HG03439 (cell line): Measurements from ENCODE around the gene COL8A2.
"Not testable (repeated sequence)": the region's sequence is repeated elsewhere in the genome, so short reads cannot be mapped to it uniquely, and the experiment has no call there.

ENCODE experiments used
- ATAC-seq: cut with Tn5 transposase; IDR thresholded peaks from one replicate; pipeline ENCODE4 v1.9.1; 2021; ENCODE audit warnings: mild to moderate bottlenecking, moderate library complexity; ENCODE audit not compliant: unreplicated experiment

The COL8A2 gene

GRCh38 chr1:36125129-36125991 lies at the start of gene COL8A2:
COL8A2 (minus strand) TSS chr1:36125222; CDS start chr1:36100242, 24,980 bp downstream.
- ATAC-seq = no peak

- ATAC-seq = no peak
Measured at GRCh38 chr1:36174713-36175112, 49.7 kb upstream of the COL8A2 start.

DNA sequence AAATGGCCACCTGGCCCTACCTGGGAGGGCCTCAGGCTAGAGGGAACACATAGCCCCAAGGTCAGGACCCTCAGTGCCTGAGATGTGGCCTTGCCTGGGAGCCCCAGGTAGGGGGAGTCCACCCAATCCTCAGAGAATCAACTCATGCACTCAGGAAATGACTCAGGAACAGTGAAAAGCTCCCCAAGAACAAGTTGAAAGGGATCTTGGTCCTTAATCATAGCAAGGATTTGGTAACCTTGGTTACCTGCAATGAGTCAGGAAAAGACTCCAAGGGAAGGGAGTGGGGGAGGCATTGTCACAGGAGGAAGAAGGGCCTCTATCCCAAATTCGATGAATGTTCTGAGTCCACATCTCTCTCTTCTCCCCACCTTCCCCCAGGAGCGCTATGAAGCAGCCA lies 48.0 kb upstream of the COL8A2 start:
- no peak for ATAC-seq

GRCh38 chr1:36172017-36172747 lies 47.2 kb upstream of the COL8A2 start:
- ATAC-seq = no peak

DNA sequence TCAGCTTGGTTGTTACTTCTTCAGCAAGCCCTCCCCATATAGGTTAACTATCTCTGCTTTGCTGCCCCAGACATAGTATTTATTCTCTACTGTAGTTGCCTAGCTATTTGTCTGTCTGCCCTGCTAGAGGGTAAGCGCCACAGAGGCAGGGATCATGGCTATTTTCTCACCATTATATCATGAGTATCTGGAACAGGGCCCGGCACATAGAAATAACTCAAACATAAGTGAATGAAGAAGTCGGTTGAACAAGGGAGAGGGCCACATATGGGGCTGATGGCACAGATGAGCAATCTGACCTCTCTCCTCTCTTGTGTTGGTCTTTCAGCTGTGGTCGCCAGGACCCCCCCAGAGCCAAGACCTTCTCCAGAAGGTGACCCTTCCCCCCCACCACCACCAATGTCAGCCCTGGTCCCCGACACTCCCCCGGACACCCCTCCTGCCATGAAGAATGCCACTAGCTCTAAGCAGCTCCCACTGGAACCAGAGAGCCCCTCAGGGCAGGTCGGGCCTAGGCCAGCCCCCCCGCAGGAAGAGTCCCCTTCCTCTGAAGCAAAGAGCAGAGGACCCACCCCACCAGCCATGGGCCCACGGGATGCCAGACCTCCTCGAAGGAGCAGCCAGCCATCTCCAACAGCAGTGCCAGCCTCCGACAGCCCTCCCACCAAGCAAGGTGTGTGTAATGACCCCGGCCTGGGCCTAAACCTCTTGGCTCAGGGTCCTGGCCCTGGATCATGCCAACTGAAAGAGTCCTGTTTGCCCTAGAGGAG lies 45.8 kb upstream of the COL8A2 start:
- no peak for ATAC-seq

- ATAC-seq = no peak
Measured at GRCh38 chr1:36168514-36168913, 43.5 kb upstream of the COL8A2 start.

DNA sequence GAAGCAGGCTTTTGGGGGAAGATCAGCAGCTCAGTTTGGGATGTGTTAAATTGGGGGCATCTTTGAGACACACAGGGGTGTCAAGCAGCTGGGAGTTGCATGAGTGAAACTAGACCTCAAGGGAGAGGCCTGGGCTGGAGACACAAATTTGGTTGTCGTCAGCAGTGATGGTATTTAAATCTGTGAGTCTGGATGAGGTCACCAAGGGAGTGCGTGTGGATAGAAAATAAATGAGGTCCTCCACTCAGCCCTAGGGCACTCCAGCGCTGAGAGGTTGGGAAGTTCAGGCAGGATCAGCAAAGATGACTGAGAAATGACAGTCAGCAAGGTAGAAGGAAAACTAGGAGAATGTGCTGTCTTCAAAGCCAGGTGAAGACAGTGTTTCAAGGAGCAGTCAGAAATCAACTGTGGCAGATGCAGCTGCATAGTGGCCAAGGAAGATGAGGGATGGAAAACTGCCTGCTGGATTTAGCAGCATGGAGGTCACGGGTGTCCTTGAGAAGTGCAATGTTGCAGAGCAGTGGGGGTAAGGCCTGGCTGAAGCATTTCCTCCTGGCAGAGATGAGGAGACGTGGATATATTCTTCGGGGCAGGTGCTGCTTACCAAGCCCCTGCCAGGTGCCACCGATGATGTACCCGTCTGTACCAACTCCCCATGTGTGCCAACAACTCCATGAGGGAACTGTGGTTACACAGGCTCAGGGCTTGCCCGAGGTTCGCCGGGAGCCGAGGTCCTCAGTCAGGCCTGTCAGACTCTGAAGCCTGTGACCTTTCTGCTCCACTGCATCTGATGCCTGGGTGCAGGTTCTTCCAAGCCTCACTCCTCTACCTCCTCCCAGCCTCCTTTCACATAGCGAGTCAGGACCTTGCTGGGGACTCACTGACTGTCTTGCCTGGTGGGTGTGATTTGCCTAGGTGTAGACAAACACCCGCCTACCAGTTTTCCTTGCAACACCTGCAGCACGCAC lies 42.2 kb upstream of the COL8A2 start:
- no peak for ATAC-seq

DNA sequence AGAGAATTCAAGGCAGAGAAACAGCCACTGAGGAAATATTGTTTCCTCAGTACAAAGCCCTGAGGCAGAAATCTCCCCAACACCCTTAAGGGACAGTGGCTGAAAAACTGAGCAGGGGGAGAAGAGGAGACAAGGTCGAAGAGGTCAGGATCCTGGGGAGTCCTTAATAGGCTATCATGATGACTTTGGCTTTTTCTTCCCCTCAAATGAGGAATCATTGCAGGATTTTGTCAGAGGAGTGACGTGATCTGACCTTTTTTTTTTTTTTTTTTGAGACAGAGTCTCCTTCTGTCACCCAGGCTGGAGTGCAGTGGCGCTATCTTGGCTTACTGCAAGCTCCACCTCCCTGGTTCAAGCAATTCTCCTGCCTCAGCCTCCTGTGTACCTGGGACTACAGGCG lies 41.1 kb upstream of the COL8A2 start:
- no peak for ATAC-seq

DNA sequence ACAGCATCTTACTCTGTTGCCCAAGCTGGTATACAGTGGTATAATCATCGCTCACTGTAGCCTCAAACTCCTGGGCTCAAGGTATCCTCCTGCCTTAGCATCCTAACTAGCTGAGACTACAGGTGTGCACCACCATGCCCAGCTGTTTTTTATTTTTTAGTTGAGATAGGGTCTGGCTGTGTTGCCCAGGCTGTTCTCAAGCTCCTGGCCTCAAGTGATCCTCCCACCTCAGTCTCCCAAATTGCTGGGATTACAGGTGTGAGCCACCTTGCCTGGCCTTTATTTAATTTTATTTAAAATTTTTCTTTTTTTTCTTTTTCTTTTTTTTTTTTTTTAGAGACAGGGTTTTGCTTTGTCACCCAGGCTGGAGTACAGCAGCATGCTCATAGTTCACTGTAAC lies 40.1 kb upstream of the COL8A2 start:
- ATAC-seq = no peak

GRCh38 chr1:36164361-36164760 lies 39.3 kb upstream of the COL8A2 start:
- ATAC-seq = no peak

DNA sequence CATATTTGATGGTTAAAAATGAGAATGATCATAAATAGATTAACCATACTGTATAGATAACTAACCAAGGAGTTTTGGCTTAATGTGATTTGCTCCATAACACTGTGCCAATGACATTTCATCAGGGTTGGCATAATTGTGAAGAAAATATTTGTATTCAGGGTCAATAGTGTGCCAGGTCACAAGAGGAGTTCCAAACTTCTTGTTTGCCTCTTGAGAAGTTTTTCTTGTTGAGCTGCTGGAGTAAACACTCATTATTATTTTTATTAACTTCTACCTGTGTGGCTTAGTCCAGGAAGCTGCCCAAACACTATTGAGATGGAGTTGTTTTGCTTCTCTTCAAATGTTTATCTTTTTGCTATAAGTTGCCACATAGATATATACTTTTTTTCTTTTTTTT lies 38.4 kb upstream of the COL8A2 start:
- no peak for ATAC-seq

GRCh38 chr1:36162680-36163239 lies 37.7 kb upstream of the COL8A2 start:
- ATAC-seq = no peak

DNA sequence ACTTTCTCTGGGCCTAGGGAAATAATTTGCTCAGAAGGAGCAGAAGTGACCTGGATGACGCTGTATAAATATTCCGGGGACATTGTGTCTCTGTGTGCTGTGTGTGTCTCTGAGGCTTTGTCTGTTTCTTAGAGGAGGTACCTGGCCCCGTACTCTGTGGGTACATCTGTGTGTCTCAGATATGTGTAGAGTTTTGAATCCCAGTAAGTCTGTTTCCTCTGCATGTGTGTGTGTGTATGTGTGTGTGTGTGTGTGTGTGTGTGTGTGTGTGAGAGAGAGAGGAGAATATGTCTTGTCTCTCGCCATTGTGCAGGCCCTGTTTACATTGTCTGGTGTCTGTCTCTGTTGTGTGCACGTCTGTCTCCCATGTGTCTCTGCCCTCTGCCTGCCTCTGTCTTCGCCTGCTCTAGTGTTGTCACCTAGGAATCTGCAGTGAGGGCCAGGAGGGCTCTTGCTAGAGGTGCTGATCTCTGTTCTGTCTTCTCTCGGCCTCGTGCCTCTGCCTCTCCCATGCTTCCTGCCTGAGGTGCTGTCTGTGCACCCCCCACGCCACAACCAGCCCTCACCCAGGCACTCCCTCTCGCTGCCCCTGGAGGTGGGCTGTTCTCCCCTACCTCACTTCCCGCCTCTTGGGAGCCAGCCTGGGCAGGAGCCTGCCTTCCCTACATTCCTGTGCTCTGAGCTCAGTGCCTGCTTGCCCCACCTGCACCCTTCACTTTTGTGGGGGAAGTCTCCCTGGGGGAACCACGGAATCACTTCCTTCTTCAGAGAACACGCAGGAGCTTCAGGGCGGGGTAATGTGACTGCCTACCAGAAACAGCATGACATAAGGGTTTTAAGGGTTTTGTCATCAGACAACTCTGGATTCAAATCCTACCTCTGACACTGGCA lies 36.9 kb upstream of the COL8A2 start:
- ATAC-seq = no peak

- ATAC-seq = no peak
Measured at GRCh38 chr1:36160949-36161485, 36.0 kb upstream of the COL8A2 start.

GRCh38 chr1:36160388-36160948 lies 35.4 kb upstream of the COL8A2 start:
- ATAC-seq = no peak

DNA sequence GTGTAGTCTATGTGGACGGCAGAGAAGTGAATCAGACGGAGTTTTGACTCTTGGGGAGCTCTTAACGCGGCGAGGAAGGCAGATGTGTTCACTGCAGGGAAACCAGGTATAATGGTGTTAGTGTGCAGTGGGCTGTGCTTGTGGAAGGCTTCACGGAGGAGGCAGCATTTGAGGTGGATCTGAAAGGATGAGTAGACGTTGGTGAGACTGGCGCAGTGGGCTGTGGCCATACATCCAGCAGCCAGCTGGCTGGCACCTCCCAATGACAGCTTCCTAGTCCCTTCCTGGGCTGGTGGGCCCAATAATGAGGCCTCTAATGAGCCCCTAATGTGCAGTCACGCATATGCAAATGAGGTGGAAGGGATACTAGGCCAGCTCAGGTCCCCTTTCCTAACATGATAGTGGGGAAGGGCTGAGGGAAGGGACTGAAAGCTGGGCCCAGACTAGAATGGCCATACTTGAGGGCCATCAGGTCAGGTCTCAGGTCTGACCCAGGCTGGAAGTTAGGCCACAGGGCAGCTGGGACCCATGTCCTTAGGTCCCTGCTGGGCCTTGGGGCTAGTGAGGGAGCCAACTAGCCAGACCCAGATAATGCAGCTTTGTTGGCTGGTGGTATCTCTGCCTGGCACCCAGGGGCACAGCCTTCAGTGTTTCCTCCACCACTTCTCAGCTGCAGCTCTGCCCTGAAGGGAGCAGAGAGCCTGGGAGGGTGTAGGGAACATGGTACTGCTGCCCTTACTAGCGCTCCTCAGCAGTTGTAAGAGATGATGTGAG lies 34.8 kb upstream of the COL8A2 start:
- no peak for ATAC-seq

DNA sequence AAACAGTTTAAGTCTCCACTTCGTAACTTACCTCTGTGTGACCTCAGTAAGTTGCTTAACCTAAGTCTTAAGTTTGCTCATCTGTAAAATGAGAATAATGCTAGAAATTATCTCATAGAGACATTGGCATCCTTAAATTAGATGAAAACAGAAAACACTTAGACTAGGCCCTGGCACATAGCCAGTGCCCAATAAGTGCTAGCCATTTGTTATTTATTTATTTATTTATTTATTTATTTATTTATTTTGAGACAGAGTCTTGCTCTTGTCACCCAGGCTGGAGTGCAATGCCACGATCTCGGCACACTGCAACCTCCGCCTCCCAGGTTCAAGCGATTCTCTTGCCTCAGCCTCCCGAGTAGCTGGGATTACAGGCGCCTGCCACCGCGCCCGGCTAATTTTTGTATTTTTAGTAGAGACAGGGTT lies 33.8 kb upstream of the COL8A2 start:
- ATAC-seq = not testable (repeated sequence)
